Measurements from ENCODE around the gene HUS1. TPM values are rescaled to one million over a fixed set of nuclear protein-coding genes. Genes with fewer than 3 reads are reported as not detected.

Gene HUS1
- total and polyA plus RNA-seq, 2 of the 13 experiments (the other 11 are each of a cell fraction or from before 2014, with no cell fraction given), result 14.8 to 16.9 TPM

- Histone ChIP-seq H4K20me1 (ENCODE audit: insufficient read depth, low read length) (no peaks in the 10 kb centered on the region), H3K27ac (ENCODE audit: extremely low read length, insufficient read depth, low read length) (no peak overlapping the region), H3K36me3 (replicated peaks in 1 of 2; ENCODE audit: control insufficient read depth in 1 of 2, insufficient read depth in 2 of 2, low read length in 2 of 2) (no peaks in the 10 kb centered on the region), H3K27me3 (ENCODE audit: control insufficient read depth in 1 of 2, insufficient read depth in 2 of 2, low read length in 2 of 2) (peaks cover 0 to 12% of the 10 kb centered on the region in 2 experiments; a peak in 2 of 5 replicates), H2AFZ (ENCODE audit: low read length) (no peak overlapping the region), H3K4me2 (ENCODE audit: low read depth, low read length) (no peak overlapping the region), H3K79me2 (ENCODE audit: insufficient read depth, low read length) (no peaks in the 10 kb centered on the region), H3K9ac (ENCODE audit: insufficient read depth, low read depth, low read length) (no peak overlapping the region), H3K4me3 (replicated peaks in 1 of 3; ENCODE audit: insufficient read depth in 1 of 3, low read depth in 2 of 3, low read length in 3 of 3) (no peak overlapping the region), H3K9me3 (ENCODE audit: low read length) (no peaks in the 10 kb centered on the region), H3K4me1 (ENCODE audit: insufficient read depth, low read length) (no peaks in the 10 kb centered on the region)
- intact Hi-C loops (cut with micrococcal nuclease; ENCODE audit: unreplicated experiment) (no loop called here), in situ Hi-C loops (cut with HindIII; ENCODE audit: extremely low pct_ligation_motif_present, low pct_unique_long_range_greater_than_20kb) (no loop called here)
- DNase-seq (ENCODE audit: low spot score) (no peak), FAIRE-seq (no peak), ATAC-seq (no peak)
- CTCF ChIA-PET (ENCODE audit: low intra/inter-chr PET ratio, low total read pairs), result no interaction called here
- POLR2A ChIA-PET, result no interaction called here
- 2% methylated on average over 3 of the region's 3 CpGs for WGBS (ENCODE audit: low lambda C conversion rate)
- no TSS peak for BruUV-seq (replicated peaks)
- TF ChIP-seq SATB2 (CRISPR knock-in tag; IDR thresholded peaks at IDR 0.05) (no peak), CSRNP2 (CRISPR knock-in tag; conservative IDR thresholded peaks at IDR 0.05; ENCODE audit: low read depth) (no peak), MTERF4 (CRISPR knock-in tag; IDR thresholded peaks at IDR 0.05) (no peak), AFF4 (CRISPR knock-in tag; IDR thresholded peaks at IDR 0.05) (no peak), ZNF333 (CRISPR knock-in tag; IDR thresholded peaks at IDR 0.05; ENCODE audit: borderline replicate concordance) (no peak), ZNF644 (CRISPR knock-in tag; IDR thresholded peaks at IDR 0.05; ENCODE audit: low read depth) (no peak), ZSCAN22 (CRISPR knock-in tag; IDR thresholded peaks at IDR 0.05) (no peak), ZXDC (CRISPR knock-in tag; IDR thresholded peaks at IDR 0.05) (no peak), ZNF451 (CRISPR knock-in tag; IDR thresholded peaks at IDR 0.05) (no peak), BHLHE40 (IDR thresholded peaks at IDR 0.05; ENCODE audit: low read length) (no peak), NR2F1 (CRISPR knock-in tag; IDR thresholded peaks at IDR 0.05) (no peak), RELA (CRISPR knock-in tag; IDR thresholded peaks at IDR 0.05) (no peak)
Measured at GRCh38 chr7:48011951-48012350, 32.5 kb upstream of the HUS1 start.
